Endothelial cell of umbilical vein (primary cell): Measurements from ENCODE around the gene PIGQ.

Experiments
- EZH2 ChIP-seq: IDR thresholded peaks from 2 replicates; pipeline ENCODE4 v1.6.1; 2012; ENCODE audit warnings: borderline replicate concordance, low read depth, mild to moderate bottlenecking, moderate library complexity, low read length, inconsistent platforms; ENCODE audit not compliant: severe bottlenecking
- FOS ChIP-seq: IDR thresholded peaks from 2 replicates; pipeline ENCODE4 v1.6.1; 2011; ENCODE audit warnings: mild to moderate bottlenecking, low read length, moderate library complexity, borderline replicate concordance; ENCODE audit not compliant: insufficient read depth
- TF ChIP-seq, protein P1 (sequence below), 2 donors: IDR thresholded peaks; 1 replicate in 1 of 2; 2 replicates in 1 of 2; pipeline ENCODE4 v1.5.1; 2011; ENCODE audit warnings: low read length in 2 of 2, mild to moderate bottlenecking in 2 of 2, moderate library complexity in 2 of 2, control low read depth in 1 of 2, inconsistent platforms in 1 of 2, low read depth in 1 of 2; ENCODE audit not compliant: insufficient read depth in 1 of 2; ENCODE audit errors: extremely low read depth in 1 of 2

DNA sequence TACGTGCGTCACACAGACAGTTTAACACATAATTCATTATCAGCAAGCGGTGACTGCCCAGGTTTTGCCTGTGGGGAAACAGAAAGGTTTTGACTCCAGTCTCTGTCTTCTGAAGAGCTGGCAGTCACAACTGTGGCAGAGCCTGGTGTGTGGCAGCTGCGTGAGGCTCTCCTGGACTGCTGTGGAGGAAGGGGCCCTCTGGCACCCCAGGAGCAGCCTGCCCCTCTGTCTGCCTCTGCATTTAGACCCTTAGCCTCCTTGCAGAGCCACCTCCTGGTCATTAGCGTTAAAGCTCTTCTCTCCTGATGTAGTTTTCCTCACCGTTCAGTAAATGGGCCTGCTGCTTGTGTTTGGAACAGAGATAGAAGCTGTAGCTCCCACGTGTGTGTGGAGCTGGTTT lies 31.0 kb downstream of the PIGQ start:
- TF ChIP-seq, protein P1, sequence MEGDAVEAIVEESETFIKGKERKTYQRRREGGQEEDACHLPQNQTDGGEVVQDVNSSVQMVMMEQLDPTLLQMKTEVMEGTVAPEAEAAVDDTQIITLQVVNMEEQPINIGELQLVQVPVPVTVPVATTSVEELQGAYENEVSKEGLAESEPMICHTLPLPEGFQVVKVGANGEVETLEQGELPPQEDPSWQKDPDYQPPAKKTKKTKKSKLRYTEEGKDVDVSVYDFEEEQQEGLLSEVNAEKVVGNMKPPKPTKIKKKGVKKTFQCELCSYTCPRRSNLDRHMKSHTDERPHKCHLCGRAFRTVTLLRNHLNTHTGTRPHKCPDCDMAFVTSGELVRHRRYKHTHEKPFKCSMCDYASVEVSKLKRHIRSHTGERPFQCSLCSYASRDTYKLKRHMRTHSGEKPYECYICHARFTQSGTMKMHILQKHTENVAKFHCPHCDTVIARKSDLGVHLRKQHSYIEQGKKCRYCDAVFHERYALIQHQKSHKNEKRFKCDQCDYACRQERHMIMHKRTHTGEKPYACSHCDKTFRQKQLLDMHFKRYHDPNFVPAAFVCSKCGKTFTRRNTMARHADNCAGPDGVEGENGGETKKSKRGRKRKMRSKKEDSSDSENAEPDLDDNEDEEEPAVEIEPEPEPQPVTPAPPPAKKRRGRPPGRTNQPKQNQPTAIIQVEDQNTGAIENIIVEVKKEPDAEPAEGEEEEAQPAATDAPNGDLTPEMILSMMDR (IDR thresholded peaks at IDR 0.05; ENCODE audit: extremely low read depth in 1 of 2, insufficient read depth in 1 of 2, low read depth in 1 of 2, low read length in 2 of 2), result peak in 1 of 2 donors; percentile 21
- TF ChIP-seq FOS (no peak), EZH2 (no peak)
